K562 (cell line): ENCODE data around the gene KLK5. TPM values are rescaled to one million over a fixed set of nuclear protein-coding genes. Genes with fewer than 3 reads are reported as not detected.
A peak's percentile ranks its signal among the peaks of the same experiment; 100 is the strongest.

ENCODE experiments used
- ATAC-seq: fragments of 200-7000 bp; cut with Tn5 transposase; 3 replicates; pipeline ENCODE4 v1.9.1; 2020; ENCODE audit warnings: moderate library complexity
- BruUV-seq: library from RNA; stranded (reverse); fragments of 400-500 nt; replicated peaks from 2 replicates; lab custom pipeline; 2021; lab: Mats Ljungman, UMichigan
- CTCF ChIA-PET: fragments of 300-600 bp; formaldehyde crosslinking; extraction: SDS; loops from one replicate; lab custom pipeline; 2021; ENCODE audit warnings: low intra/inter-chr PET ratio; lab: Yijun Ruan, JAX
- POLR2A ChIA-PET: fragments of 300-600, 350-650 bp; sonication (Branson Sonifier 250); formaldehyde crosslinking; extraction: SDS; loops from one replicate; lab custom pipeline; 2021; ENCODE audit warnings: antibody characterized with exemption, inconsistent platforms; lab: Yijun Ruan, JAX
- DNase-seq, 4 experiments: peaks; one replicate each; pipeline versions ENCODE4 v3.0.0 to v3.0.0-alpha.2; 2011 to 2018; ENCODE audit warnings: low spot score in 3 of 4, mixed read lengths in 3 of 4; ENCODE audit errors: extremely low read depth in 1 of 4
- FAIRE-seq: peaks from 2 replicates; lab custom pipeline; 2011; peaks lifted over from hg19 to GRCh38; lab: Jason Lieb, UNC
- H2AFZ ChIP-seq: 2 replicates; pipeline ENCODE4 v1.6.0; 2011; ENCODE audit warnings: low read depth, low read length, control low read depth, inconsistent platforms
- H3K27ac ChIP-seq: fragments of 200-600 bp; 3 replicates; pipeline ENCODE4 v1.8.0; 2011; ENCODE audit warnings: low read depth, mild to moderate bottlenecking, control low read depth, inconsistent platforms, low read length, moderate library complexity, mixed read lengths; ENCODE audit errors: extremely low read depth
- H3K27me3 ChIP-seq, 2 experiments: fragments of 300-600 bp in 1 of 2; 2 replicates in 1 of 2; 3 replicates in 1 of 2; pipeline versions ENCODE4 v1.6.0 to v1.8.0; 2011; ENCODE audit warnings: inconsistent platforms in 2 of 2, low read length in 2 of 2, mild to moderate bottlenecking in 1 of 2, mixed read lengths in 1 of 2, moderate library complexity in 1 of 2; ENCODE audit not compliant: control insufficient read depth in 2 of 2, insufficient read depth in 2 of 2
- H3K36me3 ChIP-seq: fragments of 300-600 bp; 3 replicates; pipeline ENCODE4 v1.8.0; 2011; ENCODE audit warnings: mild to moderate bottlenecking, low read length, inconsistent platforms; ENCODE audit not compliant: control insufficient read depth, insufficient read depth
- H3K4me1 ChIP-seq, 2 experiments: fragments of 200-600 bp in 1 of 2; replicated peaks in 1 of 2; 2 replicates in 1 of 2; 3 replicates in 1 of 2; pipeline versions ENCODE4 v1.5.1 to v1.8.0; 2011; ENCODE audit warnings: inconsistent platforms in 2 of 2, low read length in 2 of 2, mild to moderate bottlenecking in 1 of 2, mixed read lengths in 1 of 2, moderate library complexity in 1 of 2; ENCODE audit not compliant: control insufficient read depth in 2 of 2, insufficient read depth in 2 of 2
- H3K4me2 ChIP-seq: 2 replicates; pipeline ENCODE4 v1.6.1; 2011; ENCODE audit warnings: low read length, control low read depth, inconsistent platforms, mixed read lengths; ENCODE audit not compliant: insufficient read depth
- H3K4me3 ChIP-seq: fragments of 200-600 bp; sonication (generic), shearing (Covaris generic); 2 replicates; pipeline ENCODE4 v1.5.1; 2016; ENCODE audit warnings: control low read depth, inconsistent platforms
- H3K79me2 ChIP-seq: fragments of 200-600 bp; 3 replicates; pipeline ENCODE4 v1.8.0; 2011; ENCODE audit warnings: low read length, inconsistent platforms; ENCODE audit not compliant: control insufficient read depth, insufficient read depth
- H3K9ac ChIP-seq, 2 experiments: 2 replicates each; pipeline versions ENCODE4 v1.6.0 to v1.6.1; 2011; ENCODE audit warnings: low read depth in 2 of 2, low read length in 2 of 2, control low read depth in 1 of 2, inconsistent platforms in 1 of 2, mild to moderate bottlenecking in 1 of 2, mixed read lengths in 1 of 2; ENCODE audit not compliant: insufficient read depth in 1 of 2
- H3K9me1 ChIP-seq: one replicate; pipeline ENCODE4 v1.6.0; 2011; ENCODE audit warnings: inconsistent platforms, mild to moderate bottlenecking, low read length, moderate library complexity; ENCODE audit not compliant: control insufficient read depth, insufficient read depth
- H3K9me3 ChIP-seq: replicated peaks from 2 replicates; pipeline ENCODE4 v1.5.1; 2011; ENCODE audit warnings: low read depth, low read length, inconsistent platforms; ENCODE audit not compliant: control insufficient read depth, insufficient read depth
- H4K20me1 ChIP-seq: replicated peaks from 2 replicates; pipeline ENCODE4 v1.6.1; 2011; ENCODE audit warnings: low read length, inconsistent platforms, mixed read lengths; ENCODE audit not compliant: control insufficient read depth, insufficient read depth
- ELF2 ChIP-seq: fragments of 250-450 bp; sonication (Bioruptor Pico); IDR thresholded peaks from 2 replicates; pipeline ENCODE4 v1.5.0; 2021; ENCODE audit warnings: mild to moderate bottlenecking
- GABPA ChIP-seq: fragments of 200-800 bp; sonication (Bioruptor generic); conservative IDR thresholded peaks from 2 replicates; pipeline ENCODE4 v1.6.1; 2016; ENCODE audit warnings: low read depth, missing genetic modification characterization, missing compliant biosample characterization
- PYGO2 ChIP-seq: fragments of 450-650 bp; IDR thresholded peaks from 2 replicates; pipeline ENCODE4 v1.6.1; 2016; ENCODE audit warnings: mild to moderate bottlenecking, missing genetic modification characterization, moderate library complexity, missing compliant biosample characterization
- ZBTB12 ChIP-seq: fragments of 250-450 bp; sonication (Bioruptor Pico); IDR thresholded peaks from 2 replicates; pipeline ENCODE4 v1.4.0; 2020
- ZBTB9 ChIP-seq: fragments of 450-650 bp; formaldehyde crosslinking; IDR thresholded peaks from 2 replicates; pipeline ENCODE4 v1.4.0; 2020; ENCODE audit warnings: mild to moderate bottlenecking, moderate library complexity
- ZNF436 ChIP-seq: fragments of 250-450, 450-650 bp; sonication (Bioruptor Pico); formaldehyde crosslinking; IDR thresholded peaks from 2 replicates; pipeline ENCODE4 v1.7.0; 2020; ENCODE audit warnings: mild to moderate bottlenecking
- ZNF57 ChIP-seq: fragments of 450-650 bp; formaldehyde crosslinking; IDR thresholded peaks from 2 replicates; pipeline ENCODE4 v1.4.0; 2020; ENCODE audit warnings: mild to moderate bottlenecking, moderate library complexity
- ZNF830 ChIP-seq: fragments of 250-450 bp; sonication (Bioruptor Pico); IDR thresholded peaks from 2 replicates; pipeline ENCODE4 v1.5.0; 2021; ENCODE audit warnings: mild to moderate bottlenecking
- WGBS: fragments of 100-300 bp; shearing (Covaris generic); methylation state at CpG from one replicate; pipeline ENCODE4 v1.1.6; 2016; ENCODE audit warnings: low coverage, mixed read lengths; ENCODE audit not compliant: insufficient coverage; ENCODE audit errors: missing lambda C conversion rate; 5-methylcytosine and 5-hydroxymethylcytosine counted together
- in situ Hi-C: fragments of 300-500 bp; cut with MboI; formaldehyde crosslinking; loops from 4 replicates; pipeline ENCODE4 v1.15.0; 2018; ENCODE audit warnings: inconsistent platforms, mixed read lengths
- intact Hi-C: fragments of 100-400 bp; cut with micrococcal nuclease; formaldehyde crosslinking; loops from 2 replicates; pipeline ENCODE4 v1.14.2; 2022
- polyA plus RNA-seq, 8 experiments: library from polyadenylated mRNA; depleted of rRNA in 4 of 8; stranded (reverse) in 5 of 8; unstranded in 3 of 8; fragments of >200 nt; fragmentation: Nextera tagmentation in 2 of 8; fragmentation: Illumina TruSeq in 1 of 8; extraction: Ambion mirVana in 2 of 8; extraction: Trizol in 1 of 8; gene quantifications; 2 replicates each; pipeline versions ENCODE4 v1.2.1 to v1.2.3, GENCODE V29; 2011 to 2014; ENCODE audit warnings: inconsistent platforms in 1 of 8, missing spikeins in 1 of 8
- total RNA-seq, 7 experiments: library from RNA; depleted of rRNA in 6 of 7; stranded (reverse); fragments of >200 nt in 6 of 7; fragmentation: Illumina TruSeq in 2 of 7; extraction: Trizol in 2 of 7; gene quantifications; 2 replicates each; pipeline versions ENCODE4 v1.2.1 to v1.2.3, GENCODE V29; 2011 to 2021; ENCODE audit warnings: low replicate concordance in 1 of 7
- TF ChIP-seq, protein P1 (sequence below): fragments of 250-450 bp; sonication (Bioruptor Pico); IDR thresholded peaks from 2 replicates; pipeline ENCODE4 v1.9.0; 2021; ENCODE audit warnings: mild to moderate bottlenecking, inconsistent platforms
- TF ChIP-seq, protein P2 (sequence below): sonication (generic); formaldehyde crosslinking; IDR thresholded peaks from 2 replicates; pipeline ENCODE4 v1.8.0; 2023; ENCODE audit warnings: missing genetic modification reagents, mild to moderate bottlenecking, borderline replicate concordance

Gene KLK5
- total and polyA plus RNA-seq, 9 of the 15 experiments (the other 6 are each of a cell fraction or from before 2014, with no cell fraction given), result not detected

DNA sequence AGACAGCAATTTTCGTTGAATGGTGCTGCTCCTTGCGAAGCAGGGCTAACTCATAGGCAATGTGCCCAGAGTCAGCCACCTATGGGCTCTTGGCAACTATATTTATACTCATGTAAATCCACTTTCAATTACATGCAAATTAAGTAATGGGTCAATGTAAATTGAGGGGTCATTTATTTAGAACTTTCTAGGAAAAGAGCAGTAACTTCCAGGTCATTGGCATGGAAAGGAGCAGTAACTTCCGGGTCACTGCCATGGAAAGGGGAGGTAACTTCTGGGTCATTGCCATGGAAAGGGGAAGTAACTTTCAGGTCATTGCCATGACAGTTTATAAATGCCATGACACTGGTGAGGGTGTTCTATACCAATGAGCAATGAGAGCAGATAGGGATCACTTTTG lies 53.3 kb downstream of the KLK5 start:
- peaks cover 0 to 11% of the 10 kb centered on the region in 2 experiments; a peak in 3 of 5 replicates for H3K4me1 ChIP-seq
- ChIA-PET POLR2A (no interaction called here), CTCF (no interaction called here)
- BruUV-seq, result no TSS peak
- H3K9me1 ChIP-seq, result peaks cover 4% of the 10 kb centered on the region
- no peak overlapping the region for H3K27ac ChIP-seq
- 0 out of 2 replicates have a peak, but pooled peaks cover 3% of the 10 kb centered on the region for H3K9me3 ChIP-seq
- no peaks in the 10 kb centered on the region for H4K20me1 ChIP-seq
- no peak overlapping the region for H3K4me3 ChIP-seq
- intact Hi-C loops (no loop called here), in situ Hi-C loops (no loop called here)
- FAIRE-seq (peak; percentile 67), ATAC-seq (no peak), DNase-seq (no peak)
- H3K79me2 ChIP-seq, result no peaks in the 10 kb centered on the region
- H3K9ac ChIP-seq, result no peak overlapping the region
- WGBS, result 25% methylated on average over 3 of the region's 3 CpGs
- peak overlapping the region; percentile 65 for H2AFZ ChIP-seq
- peaks cover 0 to 5% of the 10 kb centered on the region in 2 experiments; a peak in 2 of 5 replicates for H3K27me3 ChIP-seq
- H3K4me2 ChIP-seq, result peak overlapping the region; percentile 6; the same call in 1 of the 2 replicates
- H3K36me3 ChIP-seq, result no peaks in the 10 kb centered on the region
- TF ChIP-seq ELF2 (CRISPR knock-in tag) (no peak), ZNF830 (no peak), ZNF57 (CRISPR knock-in tag) (no peak), ZBTB9 (CRISPR knock-in tag) (no peak), GABPA (peak; percentile 93), PYGO2 (0 out of 2 replicates have a peak, but pooled peaks have one; percentile 53), ZNF436 (CRISPR knock-in tag) (no peak), ZBTB12 (CRISPR knock-in tag) (no peak)
- TF ChIP-seq, protein P1, sequence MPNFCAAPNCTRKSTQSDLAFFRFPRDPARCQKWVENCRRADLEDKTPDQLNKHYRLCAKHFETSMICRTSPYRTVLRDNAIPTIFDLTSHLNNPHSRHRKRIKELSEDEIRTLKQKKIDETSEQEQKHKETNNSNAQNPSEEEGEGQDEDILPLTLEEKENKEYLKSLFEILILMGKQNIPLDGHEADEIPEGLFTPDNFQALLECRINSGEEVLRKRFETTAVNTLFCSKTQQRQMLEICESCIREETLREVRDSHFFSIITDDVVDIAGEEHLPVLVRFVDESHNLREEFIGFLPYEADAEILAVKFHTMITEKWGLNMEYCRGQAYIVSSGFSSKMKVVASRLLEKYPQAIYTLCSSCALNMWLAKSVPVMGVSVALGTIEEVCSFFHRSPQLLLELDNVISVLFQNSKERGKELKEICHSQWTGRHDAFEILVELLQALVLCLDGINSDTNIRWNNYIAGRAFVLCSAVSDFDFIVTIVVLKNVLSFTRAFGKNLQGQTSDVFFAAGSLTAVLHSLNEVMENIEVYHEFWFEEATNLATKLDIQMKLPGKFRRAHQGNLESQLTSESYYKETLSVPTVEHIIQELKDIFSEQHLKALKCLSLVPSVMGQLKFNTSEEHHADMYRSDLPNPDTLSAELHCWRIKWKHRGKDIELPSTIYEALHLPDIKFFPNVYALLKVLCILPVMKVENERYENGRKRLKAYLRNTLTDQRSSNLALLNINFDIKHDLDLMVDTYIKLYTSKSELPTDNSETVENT, result no peak
- TF ChIP-seq, protein P2, sequence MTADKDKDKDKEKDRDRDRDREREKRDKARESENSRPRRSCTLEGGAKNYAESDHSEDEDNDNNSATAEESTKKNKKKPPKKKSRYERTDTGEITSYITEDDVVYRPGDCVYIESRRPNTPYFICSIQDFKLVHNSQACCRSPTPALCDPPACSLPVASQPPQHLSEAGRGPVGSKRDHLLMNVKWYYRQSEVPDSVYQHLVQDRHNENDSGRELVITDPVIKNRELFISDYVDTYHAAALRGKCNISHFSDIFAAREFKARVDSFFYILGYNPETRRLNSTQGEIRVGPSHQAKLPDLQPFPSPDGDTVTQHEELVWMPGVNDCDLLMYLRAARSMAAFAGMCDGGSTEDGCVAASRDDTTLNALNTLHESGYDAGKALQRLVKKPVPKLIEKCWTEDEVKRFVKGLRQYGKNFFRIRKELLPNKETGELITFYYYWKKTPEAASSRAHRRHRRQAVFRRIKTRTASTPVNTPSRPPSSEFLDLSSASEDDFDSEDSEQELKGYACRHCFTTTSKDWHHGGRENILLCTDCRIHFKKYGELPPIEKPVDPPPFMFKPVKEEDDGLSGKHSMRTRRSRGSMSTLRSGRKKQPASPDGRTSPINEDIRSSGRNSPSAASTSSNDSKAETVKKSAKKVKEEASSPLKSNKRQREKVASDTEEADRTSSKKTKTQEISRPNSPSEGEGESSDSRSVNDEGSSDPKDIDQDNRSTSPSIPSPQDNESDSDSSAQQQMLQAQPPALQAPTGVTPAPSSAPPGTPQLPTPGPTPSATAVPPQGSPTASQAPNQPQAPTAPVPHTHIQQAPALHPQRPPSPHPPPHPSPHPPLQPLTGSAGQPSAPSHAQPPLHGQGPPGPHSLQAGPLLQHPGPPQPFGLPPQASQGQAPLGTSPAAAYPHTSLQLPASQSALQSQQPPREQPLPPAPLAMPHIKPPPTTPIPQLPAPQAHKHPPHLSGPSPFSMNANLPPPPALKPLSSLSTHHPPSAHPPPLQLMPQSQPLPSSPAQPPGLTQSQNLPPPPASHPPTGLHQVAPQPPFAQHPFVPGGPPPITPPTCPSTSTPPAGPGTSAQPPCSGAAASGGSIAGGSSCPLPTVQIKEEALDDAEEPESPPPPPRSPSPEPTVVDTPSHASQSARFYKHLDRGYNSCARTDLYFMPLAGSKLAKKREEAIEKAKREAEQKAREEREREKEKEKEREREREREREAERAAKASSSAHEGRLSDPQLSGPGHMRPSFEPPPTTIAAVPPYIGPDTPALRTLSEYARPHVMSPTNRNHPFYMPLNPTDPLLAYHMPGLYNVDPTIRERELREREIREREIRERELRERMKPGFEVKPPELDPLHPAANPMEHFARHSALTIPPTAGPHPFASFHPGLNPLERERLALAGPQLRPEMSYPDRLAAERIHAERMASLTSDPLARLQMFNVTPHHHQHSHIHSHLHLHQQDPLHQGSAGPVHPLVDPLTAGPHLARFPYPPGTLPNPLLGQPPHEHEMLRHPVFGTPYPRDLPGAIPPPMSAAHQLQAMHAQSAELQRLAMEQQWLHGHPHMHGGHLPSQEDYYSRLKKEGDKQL, result no peak
